GM21381 (cell line): Measurements from ENCODE around the gene F11R.
"Not testable (repeated sequence)": the region's sequence is repeated elsewhere in the genome, so short reads cannot be mapped to it uniquely, and the experiment has no call there.

ENCODE experiments used
- ATAC-seq: cut with Tn5 transposase; IDR thresholded peaks from one replicate; pipeline ENCODE4 v1.9.1; 2021; ENCODE audit warnings: mild to moderate bottlenecking, moderate library complexity; ENCODE audit not compliant: unreplicated experiment

Gene F11R

DNA sequence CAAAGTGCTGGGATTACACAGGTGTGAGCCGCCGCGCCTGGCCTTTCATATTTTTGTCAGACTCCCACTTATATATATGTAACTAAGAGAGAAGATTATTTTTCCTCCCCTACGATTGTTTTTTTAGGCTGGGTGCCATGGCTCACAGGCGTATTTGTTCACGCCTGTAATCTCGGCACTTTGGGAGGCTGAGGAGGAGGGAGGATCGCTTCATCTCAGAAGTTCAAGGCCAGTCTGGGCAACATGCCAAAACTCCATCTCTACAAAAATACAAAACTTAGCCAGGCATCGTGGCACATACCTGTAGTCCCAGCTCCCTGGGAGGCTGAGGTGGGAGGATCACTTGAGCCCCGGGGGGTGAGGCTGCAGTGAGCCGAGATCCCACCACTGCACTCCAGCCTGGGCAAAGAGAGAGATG lies 42.4 kb downstream of the F11R start:
- ATAC-seq = no peak

DNA sequence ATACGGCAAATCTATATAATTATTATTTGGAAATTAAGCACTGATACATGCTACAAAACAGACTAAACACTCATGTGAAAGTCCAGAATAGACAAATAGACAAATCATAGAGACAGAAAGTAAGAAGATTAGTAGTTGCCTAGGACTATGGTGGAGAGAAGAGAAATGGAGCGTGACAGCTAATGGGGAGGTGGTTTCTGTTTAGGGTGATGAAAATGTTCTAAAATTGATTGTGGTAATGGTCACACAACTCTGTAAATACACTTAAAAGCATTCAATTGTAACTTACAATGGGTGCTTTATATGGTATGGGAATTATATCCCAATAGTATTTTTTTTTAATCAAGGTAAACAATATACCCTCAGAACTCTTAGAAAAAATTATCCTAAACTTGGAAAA lies 45.9 kb downstream of the F11R start:
- no peak for ATAC-seq

DNA sequence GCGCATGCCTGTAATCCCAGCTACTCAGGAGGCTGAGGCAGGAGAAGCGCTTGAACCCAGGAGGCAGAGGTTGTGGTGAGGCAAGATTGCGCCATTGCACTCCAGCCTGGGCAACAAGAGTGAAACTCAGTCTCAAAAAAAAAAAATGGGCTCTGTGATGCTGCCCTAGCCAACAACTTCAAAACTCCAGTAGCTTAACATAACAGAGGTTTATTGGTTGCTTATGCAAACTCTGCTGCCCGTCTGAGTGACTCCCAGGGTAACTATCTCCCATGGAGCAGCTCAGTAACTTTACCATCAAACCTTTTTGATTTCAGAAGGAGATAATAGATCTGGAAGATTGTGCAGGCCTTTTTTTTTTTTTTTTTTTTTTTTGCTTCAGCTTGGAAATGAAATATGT lies 47.5 kb downstream of the F11R start:
- no peak for ATAC-seq

DNA sequence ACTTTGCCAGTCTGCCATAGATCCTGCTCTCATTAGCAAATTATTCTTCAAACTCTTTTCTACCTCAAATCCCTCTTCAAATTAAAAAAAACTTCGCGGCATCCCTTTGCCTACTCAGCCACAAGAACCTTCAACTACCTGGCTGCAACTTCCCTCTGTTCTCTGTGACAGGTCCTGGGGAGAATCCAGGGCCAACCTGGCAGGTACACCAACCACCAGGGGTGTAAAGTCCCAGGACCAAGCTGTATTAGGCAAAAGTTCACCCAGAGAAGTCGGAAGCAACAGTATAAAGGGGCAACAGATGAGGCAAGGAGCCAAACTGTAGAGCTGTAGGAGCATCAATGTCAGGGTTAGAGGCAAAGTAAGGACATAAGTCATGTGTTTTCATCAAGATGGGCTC lies 48.0 kb downstream of the F11R start:
- ATAC-seq = no peak

DNA sequence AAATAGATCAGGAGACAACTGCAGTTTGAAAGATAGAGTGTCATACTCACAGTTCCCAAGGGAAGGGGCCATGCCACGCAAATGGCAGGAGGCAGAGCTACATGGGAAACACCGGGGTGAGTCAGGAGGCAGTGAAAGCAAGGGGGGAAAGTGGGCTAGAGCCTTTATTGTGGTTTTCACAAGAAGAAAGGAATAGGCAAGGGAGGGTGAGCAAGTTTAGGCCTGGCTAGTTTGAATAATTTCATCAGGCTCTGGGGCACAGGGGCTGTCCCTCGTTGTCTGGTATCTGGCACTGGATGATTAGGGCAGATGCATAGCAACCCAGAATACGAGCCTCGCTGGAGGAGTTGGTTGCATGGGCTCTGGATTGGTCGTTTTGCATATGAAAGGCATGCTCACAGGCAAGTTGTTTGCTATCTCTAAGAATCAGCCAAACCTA lies 49.3 kb downstream of the F11R start:
- ATAC-seq = no peak

DNA sequence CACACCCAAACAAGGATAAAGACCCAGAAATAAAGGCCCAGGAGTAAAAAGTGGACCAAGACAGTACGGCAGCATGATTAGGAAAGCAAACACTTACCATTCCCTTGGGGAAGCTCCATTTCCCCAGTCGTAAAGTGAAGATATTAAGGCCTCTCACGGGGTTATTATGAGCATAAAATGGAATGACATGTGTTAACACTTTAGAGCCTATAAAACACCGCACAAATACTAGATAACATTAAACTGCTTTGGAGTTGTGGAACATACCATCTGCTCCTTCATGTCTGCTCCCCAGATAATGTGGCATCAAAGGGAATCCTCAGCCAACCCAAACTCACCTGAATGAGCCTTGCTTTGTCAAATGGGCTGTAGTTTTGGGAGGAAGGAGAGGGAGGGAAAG lies 57.4 kb downstream of the F11R start:
- no peak for ATAC-seq

DNA sequence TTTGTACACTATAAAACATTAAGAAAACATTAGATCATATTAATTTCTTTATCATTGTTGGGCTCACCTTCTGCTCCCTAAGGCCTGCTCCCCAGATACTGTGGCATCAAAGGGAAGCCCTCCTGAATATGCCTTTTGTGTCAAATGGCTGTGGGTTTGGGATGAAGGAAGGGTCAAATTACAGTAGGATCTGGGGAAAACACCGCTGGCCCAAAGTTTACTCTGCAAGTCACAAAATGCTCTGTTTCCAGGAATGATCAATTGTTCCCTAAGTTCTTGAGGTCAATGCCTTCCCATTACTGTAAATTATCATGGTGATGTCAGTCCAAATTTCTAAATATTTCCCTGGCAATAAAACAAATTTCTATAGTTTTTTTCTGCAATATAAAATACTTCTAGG lies 59.5 kb downstream of the F11R start:
- ATAC-seq = no peak

DNA sequence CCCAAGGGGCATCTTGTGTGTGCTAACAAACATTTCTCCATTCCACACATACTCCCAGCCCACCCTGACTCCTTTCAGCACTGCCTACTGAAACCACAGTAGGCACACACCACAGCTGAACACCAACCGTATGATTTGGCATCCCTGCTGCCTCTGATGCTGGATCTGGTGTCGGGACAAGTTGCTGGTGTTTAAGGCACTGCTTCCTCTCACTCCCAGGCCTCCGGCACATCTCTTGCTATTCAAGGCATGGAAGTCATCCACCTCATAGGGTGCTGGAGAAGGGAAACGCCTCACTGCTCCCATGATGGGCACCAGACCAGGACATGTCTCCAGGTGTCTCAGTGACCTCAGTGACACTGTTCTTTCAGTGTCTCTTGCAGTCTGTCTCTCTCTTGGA lies 64.0 kb downstream of the F11R start:
- no peak for ATAC-seq

DNA sequence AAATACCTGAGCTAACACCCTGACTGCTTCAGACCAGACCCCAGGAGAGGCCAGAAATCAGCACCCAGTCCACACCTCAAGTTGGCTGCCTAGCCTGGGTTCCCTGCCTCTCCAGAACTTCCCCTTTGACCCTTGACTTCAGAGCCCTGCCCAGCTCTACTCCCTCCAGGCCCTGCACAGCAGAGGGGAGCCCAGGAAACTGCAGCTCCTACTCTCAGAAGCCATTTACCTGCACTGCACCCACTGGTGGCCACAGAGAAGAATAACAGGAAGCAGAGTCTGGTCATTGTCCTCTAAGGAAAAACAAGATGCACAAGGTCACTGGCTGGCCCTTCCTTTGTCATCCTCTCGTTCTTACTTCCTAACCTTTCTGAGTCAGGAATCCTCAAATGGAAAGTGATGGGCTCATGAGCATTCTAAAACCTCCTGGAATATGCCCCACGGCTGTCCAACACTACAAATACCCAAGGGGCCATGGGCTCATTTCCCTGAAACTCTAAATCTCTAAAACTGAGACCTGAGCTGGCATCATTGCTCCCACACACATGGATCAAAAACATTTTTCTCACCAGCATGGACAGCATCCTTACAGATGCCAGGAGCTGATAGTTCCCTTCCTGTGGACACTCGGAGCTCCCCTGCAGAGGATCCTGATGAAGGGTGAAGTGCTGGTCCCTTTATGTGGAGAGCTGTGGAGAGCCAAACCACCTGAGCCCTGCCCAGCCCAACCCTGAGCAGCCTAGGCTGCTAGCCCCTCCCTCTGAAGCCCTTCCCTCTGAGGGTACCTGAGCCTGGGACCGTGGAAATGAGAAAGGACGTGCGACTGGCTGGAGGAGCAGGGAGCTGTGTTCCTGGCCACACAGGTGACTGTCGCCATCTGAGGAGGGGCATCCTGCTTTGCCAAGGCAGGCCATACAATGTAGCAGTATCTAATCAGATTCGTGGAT lies 66.5 kb downstream of the F11R start, which contains the start of gene ITLN2:
Gene ITLN2, minus strand, starts transcription at position 652 of the 947 bp plus-strand sequence. Its CDS starts 68 bp downstream, at position 584.
- no peak for ATAC-seq

DNA sequence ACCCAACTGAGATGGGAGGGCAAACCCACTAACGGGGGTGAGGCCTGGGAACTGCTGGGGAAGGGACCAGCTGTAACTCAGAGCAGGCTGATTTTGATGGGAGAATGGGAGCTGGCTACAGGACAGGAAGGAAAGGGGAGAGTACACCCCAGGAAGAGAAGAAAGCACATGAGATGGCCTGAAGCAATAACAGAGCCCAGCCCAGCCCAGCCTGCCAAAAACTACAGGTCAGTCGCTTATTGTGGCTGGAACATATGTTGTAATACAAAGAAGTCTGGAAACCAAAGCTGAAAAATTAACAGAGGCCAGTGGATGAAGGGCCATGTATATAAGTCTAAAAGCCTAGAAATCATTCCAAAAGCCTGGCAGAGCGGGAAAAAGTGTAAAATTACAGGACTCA lies 67.9 kb downstream of the F11R start:
- no peak for ATAC-seq

DNA sequence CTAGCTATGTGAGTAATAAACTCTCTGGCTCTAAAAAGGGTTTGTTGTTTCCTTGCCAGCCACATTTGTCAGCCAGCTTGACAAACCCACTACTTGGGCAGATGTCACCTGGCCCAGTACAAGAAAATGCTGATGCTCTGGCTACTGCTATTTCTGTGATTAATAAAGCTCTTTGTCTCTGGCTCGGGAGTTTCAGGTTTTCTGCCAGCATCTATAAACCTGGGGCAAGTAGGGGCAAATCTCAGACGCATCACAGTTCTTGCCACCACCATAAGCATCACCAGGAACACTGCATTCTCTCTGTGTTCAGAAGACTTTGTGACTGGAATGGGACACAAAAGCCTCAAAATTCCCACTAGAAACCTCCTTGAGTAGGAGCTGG lies 68.8 kb downstream of the F11R start:
- no peak for ATAC-seq

DNA sequence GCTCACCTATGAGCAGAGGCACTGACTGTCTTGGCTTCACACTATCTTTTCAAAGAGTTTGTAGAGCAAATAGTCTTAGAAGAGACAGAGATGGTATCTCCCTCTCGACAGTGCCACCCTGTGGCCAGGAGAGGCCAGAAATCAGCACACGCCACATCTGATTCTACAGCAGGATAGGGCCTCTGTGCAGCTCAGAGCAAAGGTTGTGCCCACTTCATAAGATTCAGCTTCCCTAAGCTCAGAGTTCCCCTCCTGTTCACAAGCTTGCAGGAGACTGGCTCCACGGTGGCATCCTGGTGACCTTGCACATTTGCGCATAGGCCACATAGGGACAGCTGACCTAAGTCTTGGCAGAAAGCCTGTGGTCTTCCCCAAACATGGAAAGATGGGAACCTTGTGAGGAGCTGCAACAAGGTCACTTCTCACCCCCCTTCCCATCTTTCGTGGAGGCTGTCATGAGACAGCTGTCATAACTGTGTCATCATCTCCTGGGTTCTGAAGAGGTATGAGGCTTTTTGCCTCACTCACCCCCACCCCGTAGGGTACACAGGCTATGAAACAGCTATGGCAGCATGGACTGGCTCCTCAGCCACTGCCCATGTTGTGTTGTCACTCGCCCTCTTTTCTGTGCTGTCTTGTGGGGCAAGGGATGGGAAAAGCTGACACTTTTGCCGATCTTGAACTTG lies 69.4 kb downstream of the F11R start:
- no peak for ATAC-seq

DNA sequence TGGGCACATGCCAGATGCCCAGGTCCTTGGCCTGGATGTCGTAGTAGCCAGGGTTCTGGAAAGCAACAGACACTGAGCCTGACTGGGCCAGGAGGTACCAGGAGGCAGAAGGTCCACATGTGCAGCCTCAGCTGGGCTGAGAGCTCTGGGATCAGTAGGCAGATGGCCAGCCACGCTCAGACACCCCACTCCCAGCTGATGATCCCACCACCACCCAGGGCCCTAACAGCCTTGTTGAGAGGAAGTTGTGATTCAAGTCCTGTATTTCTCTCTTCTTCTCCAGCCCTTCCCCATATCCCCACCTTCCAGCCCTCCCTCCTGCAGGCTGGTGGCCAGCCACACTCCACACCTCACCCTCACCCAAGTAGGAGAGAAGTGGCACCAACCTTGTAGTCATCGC lies 70.3 kb downstream of the F11R start:
- ATAC-seq = no peak

DNA sequence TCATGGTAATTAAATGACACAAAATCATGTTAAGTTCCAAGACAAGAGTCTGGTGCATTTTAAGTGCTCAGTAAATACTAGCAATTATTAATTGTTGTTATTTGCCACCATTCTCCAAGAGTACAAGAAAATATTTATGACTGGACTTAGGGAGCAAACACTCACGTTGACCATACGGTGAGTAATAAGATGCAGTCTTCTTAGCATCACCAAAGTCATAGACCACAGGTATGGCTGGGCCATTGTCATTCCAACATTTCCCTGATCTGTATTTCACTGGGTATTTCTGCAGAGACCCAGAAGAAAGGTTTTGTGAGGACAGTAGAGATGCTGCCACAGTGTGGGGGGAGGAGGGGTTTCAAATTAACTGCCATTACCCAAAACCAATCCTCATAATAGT lies 71.1 kb downstream of the F11R start:
- ATAC-seq = no peak

DNA sequence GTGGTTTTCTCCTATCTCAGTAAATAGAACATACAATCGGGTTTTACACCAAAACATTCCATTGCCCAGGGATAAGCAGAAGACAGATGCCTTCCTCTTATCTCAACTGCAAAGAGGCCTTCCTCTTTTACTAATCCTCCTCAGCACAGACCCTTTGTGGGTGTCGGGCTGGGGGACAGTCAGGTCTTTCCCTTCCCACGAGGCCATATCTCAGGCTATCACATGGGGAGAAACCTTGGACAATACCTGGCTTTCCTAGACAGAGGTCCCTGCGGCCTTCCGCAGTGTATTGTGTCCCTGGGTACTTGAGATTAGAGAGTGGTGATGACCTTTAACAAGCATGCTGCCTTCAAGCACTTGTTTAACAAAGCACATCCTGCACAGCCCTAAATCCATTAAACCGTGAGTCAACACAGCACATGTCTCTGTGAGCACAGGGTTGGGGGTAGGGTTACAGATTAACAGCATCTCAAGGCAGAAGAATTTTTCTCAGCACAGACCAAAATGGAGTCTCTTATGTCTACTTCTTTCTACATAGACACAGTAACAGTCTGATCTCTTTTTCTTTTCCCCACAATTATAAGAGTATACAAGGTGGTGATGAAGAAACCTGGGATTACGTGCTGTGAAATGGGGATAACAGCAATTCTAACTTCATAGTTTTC lies 71.6 kb downstream of the F11R start:
- not testable (repeated sequence) for ATAC-seq

DNA sequence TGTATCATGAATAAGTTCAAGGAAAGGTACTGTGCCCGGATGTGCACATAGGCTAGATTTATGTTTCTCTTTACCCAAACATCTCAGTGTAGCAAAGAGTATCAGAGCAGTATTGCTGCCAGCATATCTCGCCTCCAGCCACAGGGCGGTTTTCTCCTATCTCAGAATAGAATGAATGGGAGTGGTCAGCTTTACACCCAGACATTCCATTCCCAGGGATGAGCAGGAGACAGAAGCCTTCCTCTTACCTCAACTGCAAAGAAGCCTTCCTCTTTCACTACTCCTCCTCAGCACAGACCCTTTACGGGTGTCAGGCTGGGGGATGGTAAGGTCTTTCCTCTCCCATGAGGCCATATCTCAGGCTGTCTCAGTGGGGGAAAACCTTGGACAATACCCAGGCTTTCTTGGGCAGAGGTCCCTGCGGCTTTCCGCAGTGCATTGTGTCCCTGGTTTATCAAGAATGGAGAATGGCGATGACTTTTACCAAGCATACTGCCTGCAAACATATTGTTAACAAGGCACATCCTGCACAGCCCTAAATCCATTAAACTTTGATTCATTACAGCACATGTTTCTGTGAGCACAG lies 73.7 kb downstream of the F11R start:
- ATAC-seq = not testable (repeated sequence)

DNA sequence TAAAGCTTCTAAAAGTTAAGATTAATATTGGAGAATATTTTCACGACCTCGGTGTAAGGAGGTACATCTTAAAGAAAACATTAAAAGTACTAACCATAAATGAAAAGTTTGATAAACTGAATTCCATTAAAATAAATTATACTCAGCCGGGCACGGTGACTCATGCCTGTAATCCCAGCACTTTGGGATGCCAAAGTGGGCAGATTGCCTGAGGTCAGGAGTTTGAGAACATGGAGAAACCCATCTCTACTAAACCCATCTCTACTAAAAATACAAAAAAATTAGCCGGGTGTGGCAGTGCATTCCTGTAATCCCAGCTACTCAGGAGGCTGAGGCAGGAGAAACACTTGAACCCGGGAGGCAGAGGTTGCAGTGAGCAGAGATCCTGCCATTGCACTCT lies 75.1 kb downstream of the F11R start:
- ATAC-seq = not testable (repeated sequence)
